ENCODE data around the gene LRRC4. TPM values are rescaled to one million over a fixed set of nuclear protein-coding genes. Genes with fewer than 3 reads are reported as not detected.

Gene LRRC4
- total RNA-seq, 1 experiment from 2014 or later = 10.4 TPM

DNA sequence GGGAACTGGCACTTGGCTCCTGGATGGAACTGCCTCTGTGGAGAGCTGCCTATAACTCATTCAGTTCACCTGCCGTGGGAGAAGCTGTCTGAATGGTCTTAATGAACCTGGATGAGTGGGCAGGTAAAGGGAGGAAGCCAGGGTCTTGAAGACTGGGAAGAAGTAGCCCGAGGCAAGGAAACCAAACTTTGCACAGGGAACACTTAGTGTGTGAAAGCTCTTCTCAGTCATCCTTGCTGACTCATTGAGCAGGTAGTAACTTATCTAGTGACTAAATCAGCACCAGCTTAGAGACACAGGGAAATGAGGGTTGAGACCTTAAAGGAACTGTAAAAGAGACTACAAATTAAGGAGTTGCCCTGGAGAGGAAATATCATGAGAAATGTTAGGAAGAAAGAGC, 9.9 kb downstream of the LRRC4 start:
- no peak overlapping the region; a peak in 1 of 7 replicates for H3K27ac Mint-ChIP-seq
- H2BK5ac ChIP-seq (ENCODE audit: insufficient read length, low read length) = no peak overlapping the region
- no peaks in the 10 kb centered on the region for H3K23me2 ChIP-seq (ENCODE audit: insufficient read length, low read depth, low read length, poor library complexity, severe bottlenecking)

More for the DNA sequence above, 9.9 kb downstream of the LRRC4 start:
- H3K4ac ChIP-seq (ENCODE audit: low read depth, low read length) = no peak overlapping the region
- H3K27me3 ChIP-seq (ENCODE audit: insufficient read depth, low read length) = no peaks in the 10 kb centered on the region
- no peaks in the 10 kb centered on the region for H3K79me2 ChIP-seq (ENCODE audit: insufficient read depth, low read length)
- H3K27ac ChIP-seq (ENCODE audit: insufficient read length, low read depth, low read length) = no peak overlapping the region
- TF ChIP-seq CTCF (conservative IDR thresholded peaks at IDR 0.05) = no peak
- peaks cover 14% of the 10 kb centered on the region; the same call in 1 of the 2 replicates for H3K4me1 ChIP-seq (ENCODE audit: insufficient read depth, low read length)
- no peak overlapping the region for H3K14ac ChIP-seq (ENCODE audit: insufficient read depth, low read length)
- H2BK15ac ChIP-seq (ENCODE audit: low read depth, low read length) = no peak overlapping the region
- H3K79me1 ChIP-seq (ENCODE audit: insufficient read depth, low read depth, low read length, poor library complexity, severe bottlenecking) = no peaks in the 10 kb centered on the region
- H3K4me1 Mint-ChIP-seq = peaks cover 42 to 53% of the 10 kb centered on the region in 2 experiments
- no peaks in the 10 kb centered on the region for H4K20me1 ChIP-seq (ENCODE audit: control insufficient read depth, insufficient read depth, insufficient read length)
- no peak overlapping the region for H4K5ac ChIP-seq (ENCODE audit: insufficient read length, low read depth, low read length)
- no peak overlapping the region for H3K18ac ChIP-seq (ENCODE audit: insufficient read length, low read depth, low read length)
- no peak for DNase-seq
- H3K4me2 ChIP-seq (ENCODE audit: insufficient read depth, insufficient read length, low read length) = no peak overlapping the region
- WGBS (ENCODE audit: extremely low coverage, insufficient read length, low lambda C conversion rate) = no CpG with 5 or more reads among the region's 2 CpGs
- H2BK20ac ChIP-seq (ENCODE audit: low read depth, low read length, poor library complexity, severe bottlenecking) = no peak overlapping the region
- no peak overlapping the region for H2AK5ac ChIP-seq (ENCODE audit: insufficient read length, low read length)
- H3K9me3 Mint-ChIP-seq = no peaks in the 10 kb centered on the region
- no peak overlapping the region for H4K91ac ChIP-seq (ENCODE audit: insufficient read length, low read depth, low read length)
- H4K8ac ChIP-seq (replicated peaks; ENCODE audit: insufficient read length, low read depth, low read length) = no peak overlapping the region
- no peak overlapping the region for H3K56ac ChIP-seq (ENCODE audit: insufficient read length, low read depth, low read length)
- no peak overlapping the region for H3K23ac ChIP-seq (ENCODE audit: insufficient read length, low read depth, low read length)
- no peak overlapping the region for H3K9ac ChIP-seq (ENCODE audit: extremely low read depth, insufficient read length, low read length)
- H2AFZ ChIP-seq (ENCODE audit: low read length) = no peak overlapping the region
- H3K27me3 Mint-ChIP-seq (ENCODE audit: low read depth) = no peaks in the 10 kb centered on the region
- no peak overlapping the region for H2BK120ac ChIP-seq (ENCODE audit: low read depth, low read length, poor library complexity, severe bottlenecking)
- no peaks in the 10 kb centered on the region for H3K9me3 ChIP-seq (ENCODE audit: control insufficient read depth, low read depth, low read length)
- H3K36me3 Mint-ChIP-seq (ENCODE audit: insufficient read depth in 1 of 3, low read depth in 3 of 3) = peaks cover 0 to 13% (median 0%) of the 10 kb centered on the region in 3 experiments; a peak in 4 of 7 replicates
- no peak overlapping the region for H3T11ph ChIP-seq (ENCODE audit: low read length)
- no peak overlapping the region for H2BK12ac ChIP-seq (ENCODE audit: insufficient read length, low read depth, low read length)
- no peak overlapping the region for H3K4me3 Mint-ChIP-seq
